NOMO-1 treated with dmso at 0.1 percent for 144 hours (cell line): ENCODE measurements around the gene VAV2.

ENCODE experiments used
- DNase-seq: peaks from one replicate; lab custom pipeline; 2025; ENCODE audit not compliant: unreplicated experiment; lab: John Stamatoyannopoulos, UW

The VAV2 gene

GRCh38 chr9:134028575-134029247 is 36.6 kb upstream of the VAV2 start:
- no peak for DNase-seq

DNA sequence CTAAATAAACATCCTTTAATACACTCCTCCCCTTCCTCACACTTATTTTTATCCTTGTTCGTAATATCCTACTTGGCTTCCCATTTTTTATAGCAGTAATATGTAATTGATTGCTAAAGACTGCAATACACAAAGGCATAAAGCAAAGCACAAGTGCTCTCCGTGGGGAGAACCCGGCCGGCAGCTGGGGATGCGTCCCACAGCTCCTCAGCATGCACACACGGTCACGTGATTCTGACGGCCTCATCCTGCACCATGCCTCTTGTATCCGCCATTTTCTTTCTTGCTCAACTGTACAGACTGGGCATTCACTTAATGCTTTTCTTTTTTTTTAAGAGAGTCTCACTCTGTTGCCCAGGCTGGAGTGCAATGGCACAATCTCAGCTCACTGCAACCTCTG is 36.0 kb upstream of the VAV2 start:
- DNase-seq = no peak

- no peak for DNase-seq
These were observed 35.4 kb upstream of the VAV2 start for GRCh38 chr9:134027561-134027960.

- DNase-seq = no peak
These were observed 34.9 kb upstream of the VAV2 start for GRCh38 chr9:134026981-134027380.

DNA sequence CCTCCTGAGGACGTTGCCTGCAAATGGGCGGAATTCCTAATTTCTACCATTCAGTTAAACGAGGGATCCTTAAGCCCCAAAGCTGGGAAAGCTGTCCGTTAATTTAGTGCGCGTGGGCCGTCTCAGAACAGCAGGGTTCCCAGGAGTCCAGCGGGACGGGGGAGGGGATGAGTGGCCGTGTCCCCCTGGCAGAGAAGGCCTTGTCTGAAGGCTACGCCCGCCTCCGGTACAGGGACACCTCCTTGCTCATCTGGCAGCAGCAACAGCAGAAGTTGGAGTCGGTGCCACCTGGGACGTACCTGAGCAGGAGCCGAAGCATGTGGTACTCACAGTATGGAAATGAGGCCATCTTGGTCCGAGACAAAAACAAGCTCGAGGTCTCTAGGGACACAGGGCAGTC is 34.5 kb upstream of the VAV2 start:
- DNase-seq = no peak

- DNase-seq = peak; percentile 25
These were observed 33.8 kb upstream of the VAV2 start for GRCh38 chr9:134025606-134026541.

DNA sequence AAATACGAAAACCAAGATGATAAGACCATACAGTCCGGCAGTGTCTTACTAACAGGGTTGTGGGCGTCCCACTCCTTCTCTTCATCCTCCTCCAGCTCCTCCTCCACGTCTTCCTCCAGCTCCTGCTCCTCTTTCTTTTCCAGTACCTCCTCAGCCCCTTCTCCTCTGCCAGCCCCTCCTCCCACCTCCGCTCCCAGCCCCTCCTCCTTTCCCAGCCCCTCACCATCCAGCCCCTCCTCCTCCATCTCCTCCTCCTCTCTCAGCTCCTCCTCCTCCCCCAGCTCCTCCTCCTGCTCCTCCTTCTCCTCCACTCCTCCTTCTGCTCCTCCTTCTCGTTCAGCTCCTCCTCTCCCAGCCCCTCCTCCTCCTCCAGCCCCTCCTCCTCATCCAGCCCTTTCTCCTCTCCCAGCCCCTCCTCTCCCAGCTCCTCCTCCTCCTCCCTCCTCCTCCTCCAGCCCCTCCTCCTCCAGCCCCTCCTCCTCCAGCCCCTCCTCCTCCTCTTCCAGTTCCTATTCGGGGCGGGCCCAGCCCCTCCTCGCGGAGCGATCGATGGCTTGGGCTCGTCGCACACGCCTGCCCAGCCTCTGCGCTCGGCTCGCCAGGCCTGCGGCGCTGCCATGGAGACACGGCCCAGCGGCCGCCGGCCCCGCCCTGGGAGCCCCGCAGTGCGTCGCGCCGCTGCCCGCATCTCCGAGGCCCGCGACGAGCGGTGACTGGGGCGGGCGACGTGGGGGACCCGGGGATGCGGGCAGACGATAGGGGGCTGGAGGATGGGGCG is 32.9 kb upstream of the VAV2 start, which contains the start of gene BRD3OS:
BRD3OS (plus strand) TSS at position 654 of the 778 bp plus-strand sequence. CDS start 1,267 bp downstream, outside the sequence.
- peak; percentile 91 for DNase-seq

DNA sequence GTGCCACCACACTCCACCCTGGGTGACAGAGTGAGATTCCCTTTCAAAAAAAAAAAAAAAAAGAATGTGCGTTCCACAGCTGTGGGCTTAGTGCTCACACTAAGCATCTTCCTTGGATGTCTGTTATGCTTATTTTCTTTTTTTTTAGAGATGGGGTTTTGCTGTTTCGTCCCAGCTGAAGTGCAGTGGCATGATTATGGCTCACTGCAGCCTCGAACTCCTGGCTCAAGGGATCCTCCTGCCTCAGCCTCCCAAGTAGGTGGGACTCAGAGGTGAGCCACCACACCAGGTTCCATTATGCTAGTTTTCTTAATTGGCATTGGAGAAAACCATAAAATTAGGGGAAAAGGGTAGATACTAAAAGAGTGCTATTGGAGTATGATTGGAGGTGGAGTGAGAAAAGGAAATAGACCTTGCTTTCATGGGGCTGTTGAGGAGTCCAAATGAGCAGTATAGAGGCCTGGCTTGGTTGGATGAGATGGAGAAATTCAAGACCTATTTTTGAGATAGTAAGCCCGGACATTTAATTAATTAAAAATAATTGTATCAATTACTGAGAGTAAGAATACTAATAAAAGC is 32.2 kb upstream of the VAV2 start:
- no peak for DNase-seq

DNA sequence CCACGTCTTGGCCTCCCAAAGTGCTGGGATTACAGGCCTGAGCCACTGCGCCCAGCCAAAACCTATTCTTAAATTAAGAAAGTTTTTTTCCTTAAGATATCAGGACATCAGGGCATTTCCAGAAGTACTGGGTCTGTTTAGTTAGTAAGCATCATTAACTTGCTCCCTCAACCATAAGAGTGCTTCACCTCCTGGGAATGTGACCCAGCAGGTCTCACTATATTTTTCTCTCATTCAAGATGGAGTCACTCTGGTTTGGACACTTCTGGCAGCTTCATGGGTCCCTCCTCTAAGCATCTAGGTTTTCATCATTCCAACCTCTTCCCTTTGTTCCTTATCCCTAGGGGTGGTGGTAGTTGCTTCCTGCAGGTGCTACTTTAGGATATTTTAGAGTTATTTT is 22.8 kb upstream of the VAV2 start:
- DNase-seq = no peak

DNA sequence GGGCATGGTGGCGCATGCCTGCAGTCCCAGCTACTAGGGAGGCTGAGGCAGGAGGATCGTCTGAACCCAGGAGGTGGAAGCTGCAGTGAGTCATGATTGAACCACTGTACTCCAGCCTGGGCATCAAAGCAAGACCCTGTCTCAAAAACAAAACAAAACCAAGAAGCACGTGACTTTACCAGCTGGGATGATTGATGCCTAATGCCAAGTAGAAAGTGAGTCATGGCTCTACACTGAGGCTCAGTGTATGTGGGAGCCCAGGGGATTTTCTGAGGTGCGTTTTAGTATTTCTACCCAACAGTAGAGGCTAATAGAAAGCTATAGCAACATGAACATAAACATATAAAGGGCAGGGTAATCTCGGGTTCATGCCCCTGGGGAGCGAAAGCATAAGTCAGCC is 19.3 kb upstream of the VAV2 start:
- no peak for DNase-seq

GRCh38 chr9:134010310-134011173 is 18.4 kb upstream of the VAV2 start:
- no peak for DNase-seq

- no peak for DNase-seq
These were observed 15.4 kb upstream of the VAV2 start for GRCh38 chr9:134007571-134007970.

DNA sequence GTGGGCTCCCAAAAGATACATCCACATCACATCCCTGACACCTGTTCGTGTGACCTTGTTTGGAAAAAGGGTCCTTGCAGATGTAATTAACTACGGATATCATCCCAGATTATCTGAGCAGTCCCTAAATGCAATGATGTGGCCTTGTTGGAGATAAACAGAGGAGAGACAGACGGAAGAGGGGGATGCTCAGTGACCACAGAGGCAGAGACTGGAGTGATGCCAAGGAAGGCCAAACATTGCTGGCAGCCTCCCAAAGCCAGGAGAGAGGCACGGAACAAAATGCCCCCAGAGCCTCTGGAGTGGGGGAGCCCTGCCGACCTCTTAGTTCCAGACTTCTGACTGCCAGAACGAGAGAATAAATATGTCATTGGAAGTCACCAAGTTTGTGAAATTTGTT is 15.0 kb upstream of the VAV2 start:
- DNase-seq = no peak

DNA sequence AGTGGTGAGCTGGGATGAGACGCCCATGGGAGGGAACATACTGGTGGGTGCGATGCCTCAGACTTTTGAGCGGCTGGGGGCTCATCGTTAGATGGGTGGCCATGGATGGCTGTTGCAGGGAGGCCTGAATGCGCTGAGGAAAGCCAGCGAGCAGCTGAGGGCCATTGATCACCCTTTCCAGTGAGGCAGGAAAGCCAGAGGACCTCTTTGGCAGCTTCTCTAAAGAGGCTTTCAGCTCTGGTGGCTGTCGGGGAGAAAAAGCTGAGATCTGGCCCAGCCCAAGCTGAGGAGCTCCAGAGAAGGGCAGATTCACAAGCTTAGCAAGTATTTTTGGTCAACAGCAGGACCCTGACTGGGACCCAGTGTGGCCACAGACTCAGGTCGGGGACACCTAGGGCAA is 13.3 kb upstream of the VAV2 start:
- no peak for DNase-seq

GRCh38 chr9:134004881-134005280 is 12.8 kb upstream of the VAV2 start:
- no peak for DNase-seq

- DNase-seq = no peak
These were observed 12.2 kb upstream of the VAV2 start for GRCh38 chr9:134004131-134004873.

GRCh38 chr9:134003237-134003636 is 11.1 kb upstream of the VAV2 start:
- DNase-seq = no peak

DNA sequence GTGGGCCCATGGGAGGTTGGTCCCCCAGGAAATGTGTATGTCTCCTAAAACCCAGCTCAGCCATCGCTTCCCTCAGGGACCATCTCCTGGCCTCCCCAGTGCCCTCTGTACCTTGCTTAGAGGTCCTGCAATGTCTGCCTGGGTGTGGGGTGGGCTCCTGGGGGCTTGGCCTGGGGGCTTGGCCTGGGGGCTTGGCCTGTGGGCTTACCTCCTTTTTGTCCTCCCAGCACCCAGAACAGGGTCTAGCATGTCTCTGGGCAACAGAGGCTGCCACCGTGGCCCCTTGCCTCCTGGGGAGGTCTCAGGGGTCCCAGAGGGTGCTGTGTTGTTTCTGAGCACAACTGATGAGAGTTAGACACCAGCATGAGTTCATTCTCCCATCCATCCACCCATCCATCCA is 10.7 kb upstream of the VAV2 start:
- DNase-seq = no peak

- no peak for DNase-seq
These were observed 7.7 kb upstream of the VAV2 start for GRCh38 chr9:133999851-134000265.
